ENCODE data around the gene TMEM92.

The TMEM92 gene

GRCh38 chr17:50307654-50308053, 33.4 kb downstream of the TMEM92 start:
- no peak for TF ChIP-seq ZNF565 (CRISPR knock-in tag; conservative IDR thresholded peaks at IDR 0.05; ENCODE audit: low read depth)
- no peak for TF ChIP-seq TSHZ2 (CRISPR knock-in tag; IDR thresholded peaks at IDR 0.05)
- TF ChIP-seq TCF4 (CRISPR knock-in tag; IDR thresholded peaks at IDR 0.05; ENCODE audit: borderline replicate concordance), result no peak
- no peak for TF ChIP-seq ZC3H10 (CRISPR knock-in tag; IDR thresholded peaks at IDR 0.05)
- TF ChIP-seq ZFP3 (CRISPR knock-in tag; IDR thresholded peaks at IDR 0.05), result no peak
- TF ChIP-seq GLIS3 (CRISPR knock-in tag; IDR thresholded peaks at IDR 0.05), result no peak
- TF ChIP-seq, protein P1, sequence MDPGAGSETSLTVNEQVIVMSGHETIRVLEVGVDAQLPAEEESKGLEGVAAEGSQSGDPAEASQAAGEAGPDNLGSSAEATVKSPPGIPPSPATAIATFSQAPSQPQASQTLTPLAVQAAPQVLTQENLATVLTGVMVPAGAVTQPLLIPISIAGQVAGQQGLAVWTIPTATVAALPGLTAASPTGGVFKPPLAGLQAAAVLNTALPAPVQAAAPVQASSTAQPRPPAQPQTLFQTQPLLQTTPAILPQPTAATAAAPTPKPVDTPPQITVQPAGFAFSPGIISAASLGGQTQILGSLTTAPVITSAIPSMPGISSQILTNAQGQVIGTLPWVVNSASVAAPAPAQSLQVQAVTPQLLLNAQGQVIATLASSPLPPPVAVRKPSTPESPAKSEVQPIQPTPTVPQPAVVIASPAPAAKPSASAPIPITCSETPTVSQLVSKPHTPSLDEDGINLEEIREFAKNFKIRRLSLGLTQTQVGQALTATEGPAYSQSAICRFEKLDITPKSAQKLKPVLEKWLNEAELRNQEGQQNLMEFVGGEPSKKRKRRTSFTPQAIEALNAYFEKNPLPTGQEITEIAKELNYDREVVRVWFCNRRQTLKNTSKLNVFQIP (CRISPR knock-in tag; IDR thresholded peaks at IDR 0.05; ENCODE audit: borderline replicate concordance, low read depth), result no peak
- TF ChIP-seq ZFP30 (CRISPR knock-in tag; IDR thresholded peaks at IDR 0.05), result no peak
- TF ChIP-seq, protein P2, sequence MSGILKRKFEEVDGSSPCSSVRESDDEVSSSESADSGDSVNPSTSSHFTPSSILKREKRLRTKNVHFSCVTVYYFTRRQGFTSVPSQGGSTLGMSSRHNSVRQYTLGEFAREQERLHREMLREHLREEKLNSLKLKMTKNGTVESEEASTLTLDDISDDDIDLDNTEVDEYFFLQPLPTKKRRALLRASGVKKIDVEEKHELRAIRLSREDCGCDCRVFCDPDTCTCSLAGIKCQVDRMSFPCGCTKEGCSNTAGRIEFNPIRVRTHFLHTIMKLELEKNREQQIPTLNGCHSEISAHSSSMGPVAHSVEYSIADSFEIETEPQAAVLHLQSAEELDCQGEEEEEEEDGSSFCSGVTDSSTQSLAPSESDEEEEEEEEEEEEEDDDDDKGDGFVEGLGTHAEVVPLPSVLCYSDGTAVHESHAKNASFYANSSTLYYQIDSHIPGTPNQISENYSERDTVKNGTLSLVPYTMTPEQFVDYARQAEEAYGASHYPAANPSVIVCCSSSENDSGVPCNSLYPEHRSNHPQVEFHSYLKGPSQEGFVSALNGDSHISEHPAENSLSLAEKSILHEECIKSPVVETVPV (CRISPR knock-in tag; IDR thresholded peaks at IDR 0.05), result no peak
- no peak for TF ChIP-seq OSR1 (CRISPR knock-in tag; IDR thresholded peaks at IDR 0.05)
- TF ChIP-seq RARB (CRISPR knock-in tag; IDR thresholded peaks at IDR 0.05), result no peak
- TF ChIP-seq ISL1 (CRISPR knock-in tag; IDR thresholded peaks at IDR 0.05), result no peak
- TF ChIP-seq PATZ1 (CRISPR knock-in tag; IDR thresholded peaks at IDR 0.05; ENCODE audit: borderline replicate concordance), result no peak
- TF ChIP-seq SNAI2 (CRISPR knock-in tag; IDR thresholded peaks at IDR 0.05), result no peak
- TF ChIP-seq BACH2 (CRISPR knock-in tag; IDR thresholded peaks at IDR 0.05; ENCODE audit: borderline replicate concordance), result no peak
- no peak for ATAC-seq

DNA sequence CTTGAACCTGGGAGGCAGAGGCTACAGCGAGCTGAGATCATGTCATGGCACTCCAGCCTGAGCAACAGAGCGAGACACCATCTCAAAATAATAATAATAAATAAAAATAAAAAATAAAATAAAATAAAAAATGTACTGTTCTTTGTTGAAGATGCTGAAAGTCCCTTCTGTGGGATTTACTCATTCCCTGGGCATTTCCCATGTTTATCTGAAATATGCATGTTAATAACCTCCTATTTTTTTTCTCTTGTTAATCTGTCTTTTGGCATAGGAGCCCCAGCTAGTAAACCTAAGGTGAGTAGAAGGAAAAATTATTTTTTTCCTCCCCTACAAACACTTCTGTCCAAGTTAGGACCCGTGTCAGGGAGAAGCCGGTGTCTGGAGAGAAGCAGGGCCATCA, 34.4 kb downstream of the TMEM92 start:
- no peak for ATAC-seq
- TF ChIP-seq ZNF565 (CRISPR knock-in tag; conservative IDR thresholded peaks at IDR 0.05; ENCODE audit: low read depth) (no peak), ZFP30 (CRISPR knock-in tag; IDR thresholded peaks at IDR 0.05) (no peak), ESRRG (CRISPR knock-in tag; IDR thresholded peaks at IDR 0.05) (no peak), PPARA (CRISPR knock-in tag; IDR thresholded peaks at IDR 0.05; ENCODE audit: borderline replicate concordance) (no peak), ZC3H10 (CRISPR knock-in tag; IDR thresholded peaks at IDR 0.05) (no peak), ARNTL (CRISPR knock-in tag; IDR thresholded peaks at IDR 0.05; ENCODE audit: borderline replicate concordance, low read depth) (no peak), ZNF8 (CRISPR knock-in tag; IDR thresholded peaks at IDR 0.05) (no peak), OSR1 (CRISPR knock-in tag; IDR thresholded peaks at IDR 0.05) (no peak), TCF4 (CRISPR knock-in tag; IDR thresholded peaks at IDR 0.05; ENCODE audit: borderline replicate concordance) (no peak), BACH2 (CRISPR knock-in tag; IDR thresholded peaks at IDR 0.05; ENCODE audit: borderline replicate concordance) (no peak), ISL1 (CRISPR knock-in tag; IDR thresholded peaks at IDR 0.05) (no peak), CREB5 (CRISPR knock-in tag; IDR thresholded peaks at IDR 0.05; ENCODE audit: low read depth) (no peak), CSDC2 (CRISPR knock-in tag; IDR thresholded peaks at IDR 0.05) (no peak), ZNF70 (CRISPR knock-in tag; IDR thresholded peaks at IDR 0.05) (no peak), PATZ1 (CRISPR knock-in tag; IDR thresholded peaks at IDR 0.05; ENCODE audit: borderline replicate concordance) (no peak)
- TF ChIP-seq, protein P2 (CRISPR knock-in tag; IDR thresholded peaks at IDR 0.05), result no peak
- TF ChIP-seq, protein P1 (CRISPR knock-in tag; IDR thresholded peaks at IDR 0.05; ENCODE audit: borderline replicate concordance, low read depth), result no peak

Measured in SK-N-SH treated with all-trans-retinoic acid at 6 μM for 48 hours (cell line).